Stimulated activated CD8-positive, alpha-beta memory T cell treated with anti-CD3 and anti-CD28 coated beads, Interleukin-7, amount 100 ng/mL, for 24 hours (primary cell): ENCODE measurements around the gene SLC6A18.
"Not testable (repeated sequence)": the region's sequence is repeated elsewhere in the genome, so short reads cannot be mapped to it uniquely, and the experiment has no call there.

ENCODE experiments used
- DNase-seq: peaks from one replicate; pipeline ENCODE4 v3.0.0-alpha.2; 2020; ENCODE audit warnings: low read depth

Gene SLC6A18

DNA sequence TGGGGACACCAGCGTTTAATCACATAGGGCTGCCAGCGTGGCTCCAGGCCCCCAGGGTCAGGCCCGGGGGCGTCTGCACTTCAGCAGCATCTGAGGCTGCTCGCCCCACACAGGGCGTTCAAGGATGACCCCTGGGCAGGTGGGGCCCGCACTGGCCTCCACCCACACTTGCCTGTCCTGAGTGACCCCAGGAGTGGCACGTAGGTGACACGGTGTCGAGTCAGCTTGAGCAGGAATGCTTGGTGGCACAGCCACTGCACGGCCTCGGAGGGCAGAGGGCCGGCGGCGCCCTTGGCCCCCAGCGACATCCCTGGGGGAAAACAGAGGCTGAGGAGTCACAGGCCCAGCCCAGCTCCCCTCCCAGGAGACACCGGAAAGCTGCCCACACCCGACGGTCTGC, 29.0 kb downstream of the SLC6A18 start:
- no peak for DNase-seq

DNA sequence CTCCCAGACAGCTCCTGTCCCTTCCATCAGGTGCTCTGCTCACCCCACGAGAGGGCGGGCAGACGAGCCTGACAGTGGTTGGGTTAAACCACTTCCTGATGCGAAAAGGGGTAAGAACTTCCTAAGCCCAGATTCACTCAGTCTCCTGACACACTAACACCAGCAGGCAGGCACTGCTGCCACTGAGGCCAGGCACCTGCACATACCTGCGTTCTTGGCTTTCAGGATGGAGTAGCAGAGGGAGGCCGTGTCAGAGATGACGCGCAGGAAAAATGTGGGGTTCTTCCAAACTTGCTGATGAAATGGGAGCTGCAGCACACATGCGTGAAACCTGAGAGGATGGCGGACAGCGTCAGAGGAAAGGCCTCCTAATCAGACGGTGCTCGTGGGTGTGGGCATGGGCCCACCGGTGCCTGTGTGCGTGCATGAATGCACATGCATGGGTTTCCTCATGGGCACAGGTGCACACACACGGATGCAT, 29.9 kb downstream of the SLC6A18 start:
- no peak for DNase-seq

DNA sequence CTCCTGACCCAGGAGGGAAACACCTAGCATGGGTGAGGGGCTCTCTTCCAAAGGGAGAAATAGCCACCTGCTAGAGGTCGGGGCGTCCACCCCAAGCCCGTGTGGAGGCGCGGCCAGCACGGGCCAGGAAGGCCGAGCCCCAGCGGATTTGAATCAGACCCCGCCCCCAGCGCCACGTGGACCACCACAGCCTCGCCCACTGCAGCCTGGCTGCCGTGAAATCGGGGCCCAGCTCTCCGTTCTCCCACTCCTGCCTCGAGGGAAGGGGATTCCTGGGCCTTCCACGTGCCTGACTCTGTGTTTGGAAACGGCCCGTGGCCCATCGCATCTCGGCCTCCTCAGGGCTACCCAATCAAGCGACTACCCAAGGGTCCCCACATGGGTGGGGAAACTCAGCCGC, 31.6 kb downstream of the SLC6A18 start:
- no peak for DNase-seq

DNA sequence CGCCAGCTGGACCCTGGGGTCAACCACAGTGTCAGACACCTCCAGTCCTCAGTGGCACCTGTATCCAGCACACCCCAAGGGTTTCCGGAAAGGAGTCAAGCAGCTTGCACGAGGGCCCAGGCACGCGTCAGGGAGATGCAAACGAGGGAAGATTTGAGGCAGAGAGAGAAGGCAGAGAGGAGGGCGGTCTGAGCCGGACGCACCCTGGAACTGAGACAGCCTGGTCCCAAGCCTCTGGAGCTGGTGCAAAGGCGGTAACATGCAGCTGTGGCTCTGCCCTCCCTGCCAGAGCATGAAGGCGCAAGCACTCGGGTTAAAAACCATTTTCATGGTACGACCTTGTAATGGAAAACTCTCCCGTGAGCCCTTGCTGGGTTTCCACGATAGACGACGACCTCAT, 32.2 kb downstream of the SLC6A18 start:
- DNase-seq, result no peak

DNA sequence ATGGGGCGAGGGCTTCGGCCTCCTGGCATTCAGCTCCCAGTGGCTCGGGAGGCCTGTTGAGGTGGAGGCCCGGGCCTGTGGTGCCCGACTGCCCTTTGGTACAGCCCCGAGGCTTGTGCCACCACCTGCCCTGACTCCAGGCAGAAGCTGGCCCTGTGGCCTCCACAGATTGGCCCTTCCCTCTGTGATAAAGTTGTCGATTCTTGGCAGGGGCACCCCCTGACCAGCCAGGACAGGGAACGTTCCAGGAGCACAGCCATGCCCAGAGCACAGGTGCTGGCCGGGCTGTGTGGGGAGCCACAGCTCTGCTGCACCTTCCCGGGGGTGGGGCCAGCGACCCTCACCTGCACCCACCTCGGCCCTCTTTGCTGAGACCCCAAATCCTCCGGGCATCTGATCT, 32.7 kb downstream of the SLC6A18 start:
- DNase-seq, result no peak

DNA sequence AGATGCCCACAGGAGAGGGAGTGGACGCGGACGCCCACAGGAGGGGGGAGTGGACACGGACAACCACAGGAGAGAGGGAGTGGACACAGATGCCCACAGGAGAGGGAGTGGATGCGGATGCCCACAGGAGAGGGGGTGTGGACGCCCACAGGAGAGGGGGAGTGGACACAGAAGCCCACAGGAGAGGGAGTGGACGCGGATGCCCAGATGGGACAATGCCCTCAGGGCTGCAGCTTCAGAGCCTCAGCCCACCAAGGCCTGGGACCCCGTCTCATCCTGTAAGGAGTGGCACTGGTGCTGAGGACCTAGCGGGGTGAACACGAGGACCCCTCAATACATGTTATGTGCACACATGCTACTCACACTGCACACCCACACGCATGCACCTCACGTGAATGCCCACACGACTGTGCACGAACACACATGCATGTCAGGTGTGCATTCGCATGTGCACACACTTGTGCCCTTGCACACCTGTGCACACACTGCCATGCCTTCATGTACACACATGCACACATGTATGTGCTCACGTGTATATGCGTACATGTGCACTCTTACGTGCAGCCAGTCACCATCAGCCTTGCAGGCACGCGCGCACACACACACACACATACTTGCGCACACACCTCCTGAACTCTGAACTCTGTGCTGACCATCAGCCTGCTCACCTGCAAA, 34.8 kb downstream of the SLC6A18 start:
- DNase-seq, result no peak

DNA sequence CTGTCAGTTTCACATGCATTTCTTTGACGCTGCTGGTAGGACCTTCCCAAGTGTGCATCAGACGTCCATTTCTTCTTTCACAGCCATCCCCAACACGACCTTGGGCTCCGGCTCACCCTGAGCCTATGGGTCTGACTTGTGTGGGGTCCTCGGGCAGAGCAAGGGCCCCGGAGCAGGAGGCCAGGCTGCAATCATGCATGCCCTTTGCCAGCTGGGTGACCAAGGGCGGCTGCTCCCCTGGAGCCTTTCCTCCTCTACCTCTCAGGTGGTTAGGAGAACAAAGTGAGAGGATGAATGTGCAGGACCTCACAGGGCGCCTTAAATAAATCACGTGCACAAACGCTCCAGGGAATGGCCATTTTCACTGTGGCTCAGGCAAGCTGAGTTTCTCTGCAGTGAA, 36.5 kb downstream of the SLC6A18 start:
- no peak for DNase-seq

DNA sequence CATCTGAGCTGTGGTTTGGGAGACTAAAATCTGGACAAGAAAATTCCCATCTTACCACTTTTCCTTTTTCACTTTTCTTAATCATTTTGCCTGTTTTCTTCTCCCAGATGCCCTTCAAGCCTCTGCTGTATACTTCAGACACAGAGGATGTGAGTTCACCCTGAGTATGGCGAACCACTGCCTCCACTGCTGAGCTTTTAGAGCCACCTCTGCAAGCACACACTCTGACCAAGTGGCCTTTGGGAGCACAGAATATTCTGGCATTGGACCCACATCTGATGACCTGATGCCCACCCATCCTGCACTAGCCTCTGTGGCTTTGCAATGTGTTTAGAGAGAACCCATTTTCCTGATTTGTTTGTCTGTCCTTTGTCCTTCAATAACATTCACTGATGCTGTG, 37.2 kb downstream of the SLC6A18 start:
- DNase-seq, result no peak

DNA sequence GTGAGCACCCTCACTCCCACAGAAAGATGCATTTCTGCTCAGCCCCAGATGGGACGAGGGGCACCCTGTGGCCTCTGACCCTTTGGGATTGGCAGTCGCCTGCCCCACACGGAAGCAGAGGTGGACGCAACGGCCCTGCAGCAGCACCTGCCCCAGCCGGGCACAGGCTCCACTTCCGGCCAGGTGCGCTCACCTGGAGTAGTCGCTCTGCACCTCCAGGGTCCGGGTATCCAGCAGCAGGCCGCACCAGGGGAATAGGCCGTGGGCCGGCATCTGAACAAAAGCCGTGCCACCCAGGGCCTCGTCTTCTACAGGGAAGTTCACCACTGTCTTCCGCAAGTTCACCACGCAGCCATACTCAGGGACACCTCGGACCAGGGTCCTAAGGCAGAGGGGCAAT, 39.0 kb downstream of the SLC6A18 start:
- DNase-seq, result no peak

DNA sequence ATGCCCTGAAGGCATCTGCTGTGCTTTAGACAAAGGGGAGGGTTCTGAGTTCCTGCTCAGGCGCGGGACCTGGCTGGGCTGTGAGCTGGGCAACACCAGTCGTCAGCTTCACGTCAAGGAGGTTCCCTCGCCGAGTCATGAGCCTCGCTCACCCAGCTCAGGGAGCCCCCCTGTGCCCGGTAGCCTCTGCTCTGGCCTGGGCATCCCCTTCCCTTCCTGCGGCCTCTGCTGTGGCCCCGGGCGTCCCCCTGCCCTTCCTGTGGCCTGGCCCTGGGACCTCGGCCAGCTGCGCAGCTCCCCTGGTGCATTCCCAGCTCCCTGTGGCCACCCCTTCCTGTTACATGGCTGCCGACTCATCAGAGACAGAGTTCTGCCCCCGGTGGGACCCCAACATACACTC, 39.8 kb downstream of the SLC6A18 start:
- no peak for DNase-seq

DNA sequence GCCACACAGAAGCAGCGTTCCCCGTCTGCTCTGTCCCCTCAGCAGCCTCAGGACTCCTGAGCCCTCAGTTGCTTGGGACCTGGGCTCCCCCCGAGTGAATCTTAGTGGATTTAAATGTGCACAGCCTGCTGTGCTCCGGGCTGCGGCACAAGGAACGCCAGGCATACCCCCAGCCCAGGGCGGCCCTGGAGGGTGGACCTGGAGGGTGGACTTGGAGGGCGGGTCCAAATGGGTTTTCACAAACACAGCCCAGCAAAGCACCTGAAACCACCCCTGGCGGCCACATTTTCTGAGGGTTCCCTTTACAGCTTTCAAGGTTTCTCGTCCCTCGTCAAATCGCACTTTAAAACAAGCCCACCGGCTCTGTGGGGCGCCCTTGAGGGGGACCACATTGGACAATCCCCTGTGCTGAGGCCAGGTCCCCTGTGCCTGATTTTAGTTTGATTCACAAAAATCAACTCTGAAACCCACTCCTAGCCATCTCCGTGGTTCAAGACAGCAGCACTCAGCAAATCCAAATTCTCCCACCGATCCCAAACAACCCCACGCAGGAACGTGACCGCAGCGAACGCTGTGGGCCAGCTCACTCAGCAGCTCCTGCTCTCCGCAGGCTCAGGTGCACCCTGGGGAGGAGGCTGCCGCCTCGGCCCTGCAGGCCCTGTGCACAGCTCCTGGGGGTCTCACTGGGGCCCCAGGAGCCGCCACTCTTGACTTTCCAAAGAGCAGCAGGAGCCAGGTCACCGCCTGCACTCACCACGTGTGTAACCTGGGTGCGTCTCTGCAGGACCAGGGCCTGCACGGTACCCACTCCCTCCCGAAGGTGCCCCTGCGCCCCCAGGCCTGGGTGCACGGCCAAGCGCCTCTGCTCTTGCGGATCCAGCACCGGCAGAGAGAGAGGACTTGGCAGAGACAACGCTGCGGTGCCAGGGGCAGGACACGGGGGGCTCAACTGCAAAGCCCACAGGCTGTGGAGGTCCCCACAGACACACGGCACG, 40.6 kb downstream of the SLC6A18 start:
- no peak for DNase-seq

DNA sequence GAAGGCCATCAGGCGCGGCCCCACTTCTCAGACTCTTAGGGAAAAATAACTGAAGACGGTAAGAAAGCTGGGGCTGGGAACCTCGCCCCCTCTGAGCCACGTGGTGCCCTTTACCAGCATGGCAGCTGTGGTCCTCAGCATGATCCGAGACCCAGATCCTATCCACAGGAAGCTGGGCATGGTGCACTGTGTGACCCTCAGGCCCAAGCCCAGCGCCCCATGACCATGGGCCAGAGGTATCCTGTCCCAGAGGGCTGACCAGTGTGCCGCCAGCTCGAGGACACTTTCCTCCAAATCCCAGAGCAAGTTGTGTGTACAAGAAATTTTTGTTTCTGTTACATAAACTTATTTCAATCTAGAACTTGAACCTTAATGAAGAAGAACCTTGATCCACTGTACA, 41.6 kb downstream of the SLC6A18 start:
- no peak for DNase-seq

DNA sequence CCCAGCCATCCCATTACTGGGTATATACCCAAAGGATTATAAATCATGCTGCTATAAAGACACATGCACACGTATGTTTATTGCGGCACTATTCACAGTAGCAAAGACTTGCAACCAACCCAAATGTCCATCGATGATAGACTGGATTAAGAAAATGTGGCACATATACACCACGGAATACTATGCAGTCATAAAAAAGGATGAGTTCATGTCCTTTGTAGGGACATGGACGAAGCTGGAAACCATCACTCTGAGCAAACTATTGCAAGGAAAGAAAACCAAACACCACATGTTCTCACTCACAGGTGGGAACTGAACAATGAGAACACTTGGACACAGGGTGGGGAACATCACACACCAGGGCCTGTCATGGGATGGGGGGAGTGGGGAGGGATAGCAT, 42.3 kb downstream of the SLC6A18 start:
- not testable (repeated sequence) for DNase-seq

DNA sequence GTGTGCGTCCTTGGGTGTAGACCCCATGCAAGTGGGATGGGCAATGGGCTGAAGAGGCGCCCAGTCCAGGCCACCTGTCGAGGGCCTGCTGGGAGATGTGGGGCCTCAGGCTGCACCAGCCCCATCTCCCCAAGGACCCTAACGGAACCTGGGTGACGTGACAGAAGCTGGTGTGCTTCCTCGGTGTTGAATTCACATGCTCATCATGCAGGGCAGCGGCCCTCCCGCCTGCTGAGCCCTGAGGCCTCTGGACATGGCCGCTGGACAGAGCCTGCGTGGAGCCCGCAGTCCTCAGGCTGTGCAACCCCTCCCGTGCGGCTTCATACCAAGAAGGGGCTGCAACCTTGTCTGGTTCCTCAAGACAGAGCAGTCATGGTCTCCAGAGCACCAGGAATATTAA, 42.9 kb downstream of the SLC6A18 start:
- DNase-seq, result no peak

DNA sequence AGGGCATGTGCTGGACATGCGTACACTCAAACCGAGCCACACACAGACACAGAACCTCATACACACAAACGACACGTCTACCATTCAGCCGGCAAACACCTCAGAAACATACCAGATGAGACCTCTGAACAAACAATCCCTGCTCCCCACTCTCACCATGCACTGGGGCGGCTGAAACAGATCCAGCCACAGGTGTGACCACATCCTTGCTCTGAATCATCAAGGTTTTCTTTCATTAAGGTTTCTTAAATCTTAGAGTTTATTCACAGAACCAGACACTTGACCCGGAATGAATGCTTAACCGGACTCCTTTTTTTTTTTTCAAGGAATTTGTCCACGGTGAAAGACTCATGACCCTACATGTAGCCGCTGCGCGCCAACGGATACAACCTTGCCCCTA, 43.5 kb downstream of the SLC6A18 start:
- DNase-seq, result peak; percentile 12

DNA sequence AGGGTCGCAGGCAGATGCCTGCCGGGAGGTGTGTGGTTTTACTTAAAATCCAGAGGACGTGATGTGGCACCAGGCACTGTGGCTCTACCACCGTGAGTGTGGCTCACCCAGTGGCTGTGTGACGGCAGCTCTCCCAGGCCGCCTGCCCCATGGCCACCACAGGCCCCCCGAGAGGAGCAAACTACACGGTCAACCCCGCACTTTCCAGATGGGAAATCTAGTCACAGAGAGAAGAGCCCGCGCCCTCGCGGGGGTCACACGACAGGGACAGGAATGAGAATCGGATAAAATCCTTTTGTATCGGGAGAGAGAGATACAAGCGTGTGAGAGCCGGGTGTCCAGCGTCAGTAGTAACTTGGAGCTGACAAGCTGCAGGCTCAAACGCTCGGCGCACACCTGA, 45.2 kb downstream of the SLC6A18 start:
- no peak for DNase-seq

DNA sequence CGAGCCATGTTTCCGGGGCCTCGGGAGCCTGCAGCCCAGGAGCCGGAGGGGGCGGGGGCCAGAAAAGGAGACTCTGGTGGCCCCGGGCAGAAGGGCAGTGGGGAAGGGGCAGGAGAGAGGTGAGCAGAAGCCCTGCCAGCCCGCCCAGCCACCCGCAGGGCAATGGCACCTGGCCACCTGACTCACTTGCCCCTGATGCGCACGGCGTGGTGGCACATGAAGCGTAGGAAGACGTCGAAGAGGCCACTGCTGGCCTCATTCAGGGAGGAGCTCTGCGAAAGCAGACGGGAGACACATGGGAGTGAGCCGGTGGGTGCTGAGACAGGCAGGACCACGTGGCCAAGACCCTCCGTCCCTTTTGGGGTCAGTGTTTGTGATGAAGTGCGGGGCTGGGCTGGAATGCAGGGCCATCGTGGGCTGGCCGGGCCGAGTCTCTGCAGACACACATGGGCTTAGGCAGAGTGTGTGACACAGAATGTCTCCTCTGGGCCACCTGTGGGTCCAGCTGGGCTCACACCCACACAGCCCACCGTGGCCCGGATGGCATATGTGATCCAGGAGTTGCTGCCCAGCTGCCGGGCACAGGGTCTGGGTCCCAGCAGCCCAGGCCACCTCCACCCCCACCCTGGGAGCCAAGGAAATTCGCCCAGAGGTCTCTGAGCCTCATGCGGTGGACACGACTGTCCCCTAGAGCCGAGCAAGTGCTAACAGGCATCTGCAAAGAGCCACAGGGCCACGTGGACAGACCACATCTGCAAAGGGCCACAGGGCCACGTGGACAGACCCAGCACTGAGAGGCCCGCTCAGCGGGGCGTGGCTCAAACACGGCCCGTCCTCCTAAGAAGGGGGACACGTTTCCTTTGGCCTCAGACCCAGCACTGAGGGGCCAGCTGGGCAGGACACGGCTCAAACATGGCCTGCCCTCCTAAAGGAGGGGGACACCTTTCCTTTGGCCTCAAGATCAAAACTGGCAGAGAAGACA, 46.0 kb downstream of the SLC6A18 start:
- no peak for DNase-seq

DNA sequence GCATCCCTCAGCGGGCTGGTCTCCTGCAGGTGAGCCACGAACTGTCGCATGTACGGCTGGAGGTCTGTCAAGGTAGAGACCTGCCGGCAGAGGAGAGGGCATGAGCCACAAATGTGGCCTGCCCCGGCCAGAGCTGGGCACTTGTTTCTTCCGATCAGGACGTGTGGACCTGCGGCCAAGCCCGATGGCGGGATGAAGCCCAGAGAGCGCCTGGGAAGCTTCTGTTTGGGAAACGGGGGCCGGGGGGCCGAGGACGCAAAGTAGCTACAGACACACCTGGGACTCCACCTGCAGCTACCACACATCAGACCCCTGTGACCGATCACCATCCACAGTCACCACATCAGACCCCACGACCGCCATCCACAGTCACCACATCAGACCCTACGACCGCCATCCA, 47.0 kb downstream of the SLC6A18 start:
- DNase-seq, result no peak

DNA sequence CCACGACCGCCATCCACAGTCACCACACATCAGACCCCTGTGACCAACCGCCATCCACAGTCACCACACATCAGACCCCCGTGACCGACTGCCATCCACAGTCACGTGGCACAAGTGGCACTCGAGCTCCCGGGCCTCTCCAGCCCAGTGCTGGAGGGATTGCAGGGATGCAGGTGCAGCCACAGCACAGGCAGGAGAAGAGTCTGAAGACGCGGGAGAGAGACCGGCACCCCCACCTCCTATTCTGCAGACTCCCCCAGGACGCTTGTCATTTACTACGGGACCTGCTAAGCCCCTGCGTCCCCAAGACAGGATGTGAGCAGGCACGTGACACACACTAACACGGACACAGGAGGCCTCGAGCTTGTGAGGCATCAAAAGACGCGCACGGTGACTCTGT, 48.6 kb downstream of the SLC6A18 start:
- no peak for DNase-seq

DNA sequence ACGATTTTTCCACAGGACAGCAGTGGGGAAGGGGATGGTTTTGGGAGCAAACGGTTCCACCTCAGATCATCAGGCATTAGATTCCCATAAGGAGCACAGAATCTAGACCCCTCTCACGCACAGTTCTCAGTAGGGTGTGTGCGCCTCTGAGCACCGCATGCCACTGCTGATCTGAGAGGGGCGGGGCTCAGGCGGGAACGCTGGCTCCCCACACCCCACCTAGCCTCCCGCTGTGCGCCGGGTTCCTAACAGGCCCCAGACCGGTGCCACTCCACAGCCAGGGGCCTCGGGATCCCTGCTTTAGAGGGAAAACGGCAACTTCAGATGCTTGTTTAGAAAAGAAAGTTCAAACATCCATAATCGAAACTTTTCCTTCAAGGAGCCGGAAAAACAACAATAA, 49.3 kb downstream of the SLC6A18 start:
- no peak for DNase-seq

DNA sequence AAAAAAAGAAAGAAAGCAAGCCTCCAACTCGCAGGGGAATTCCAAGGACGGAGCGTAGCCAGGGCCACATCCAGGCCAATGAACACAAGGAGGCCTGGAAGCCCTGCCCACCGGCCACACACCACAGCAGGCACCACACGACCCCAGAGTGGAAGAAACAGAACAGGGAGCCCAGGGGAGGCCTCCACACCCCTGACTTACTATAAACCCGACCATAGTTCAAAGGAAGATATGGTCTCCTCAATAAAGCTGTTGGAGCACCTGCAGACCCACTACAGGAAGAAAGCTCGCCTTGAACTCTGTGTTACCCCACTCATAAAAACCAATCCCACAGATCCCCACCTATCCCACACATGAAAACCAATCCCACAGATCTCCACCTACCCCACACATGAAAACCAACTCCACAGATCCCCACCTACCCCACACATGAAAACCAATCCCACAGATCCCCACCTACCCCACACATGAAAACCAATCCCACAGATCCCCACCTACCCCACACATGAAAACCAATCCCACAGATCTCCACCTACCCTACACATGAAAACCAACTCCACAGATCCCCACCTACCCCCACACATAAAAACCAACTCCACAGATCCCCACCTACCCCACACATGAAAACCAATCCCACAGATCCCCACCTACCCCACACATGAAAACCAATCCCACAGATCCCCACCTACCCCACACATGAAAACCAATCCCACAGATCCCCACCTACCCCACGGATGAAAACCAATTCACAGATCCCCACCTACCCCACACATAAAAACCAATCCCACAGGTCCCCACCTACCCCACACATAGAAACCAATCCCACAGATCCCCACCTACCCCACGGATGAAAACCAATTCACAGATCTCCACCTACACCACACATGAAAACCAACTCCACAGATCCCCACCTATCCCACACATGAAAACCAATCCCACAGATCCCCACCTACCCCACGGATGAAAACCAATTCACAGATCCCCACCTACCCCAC, 50.5 kb downstream of the SLC6A18 start:
- DNase-seq, result not testable (repeated sequence)
